MCF 10A (cell line): ENCODE results near the gene ZAP70. TPM values are rescaled to one million over a fixed set of nuclear protein-coding genes. Genes with fewer than 3 reads are reported as not detected.

Source experiments
- BruUV-seq: library from RNA; stranded (reverse); fragments of 400-500 nt; replicated peaks from 2 replicates; lab custom pipeline; 2021; lab: Mats Ljungman, UMichigan
- CTCF ChIA-PET: fragments of 300-600 bp; sonication (Branson Sonifier 250); formaldehyde crosslinking; extraction: SDS; loops from one replicate; lab custom pipeline; 2021; ENCODE audit warnings: antibody characterized with exemption, inconsistent platforms; lab: Yijun Ruan, JAX
- POLR2A ChIA-PET: fragments of 300-600, 350-650 bp; sonication (Branson Sonifier 250); formaldehyde crosslinking; extraction: SDS; loops from one replicate; lab custom pipeline; 2020; ENCODE audit warnings: antibody characterized with exemption, inconsistent platforms; lab: Yijun Ruan, JAX
- DNase-seq: peaks from one replicate; pipeline ENCODE4 v3.0.0-alpha.2; 2018; ENCODE audit not compliant: unreplicated experiment
- H3K27ac Mint-ChIP-seq: one replicate; pipeline ENCODE4 v1.8.0; 2022; ENCODE audit warnings: mild to moderate bottlenecking, low read depth, mixed read lengths; ENCODE audit not compliant: unreplicated experiment
- H3K27me3 Mint-ChIP-seq: one replicate; pipeline ENCODE4 v1.8.0; 2022; ENCODE audit warnings: mixed read lengths; ENCODE audit not compliant: insufficient read depth, unreplicated experiment
- H3K36me3 Mint-ChIP-seq: one replicate; pipeline ENCODE4 v1.8.0; 2022; ENCODE audit warnings: mild to moderate bottlenecking, moderate library complexity, mixed read lengths; ENCODE audit not compliant: insufficient read depth, unreplicated experiment
- H3K4me1 Mint-ChIP-seq: one replicate; pipeline ENCODE4 v1.8.0; 2022; ENCODE audit warnings: mixed read lengths; ENCODE audit not compliant: insufficient read depth, unreplicated experiment
- H3K4me3 Mint-ChIP-seq: one replicate; pipeline ENCODE4 v1.8.0; 2022; ENCODE audit warnings: mild to moderate bottlenecking, moderate library complexity, mixed read lengths; ENCODE audit not compliant: unreplicated experiment
- H3K9me3 Mint-ChIP-seq: one replicate; pipeline ENCODE4 v1.8.0; 2022; ENCODE audit warnings: mixed read lengths; ENCODE audit not compliant: unreplicated experiment
- intact Hi-C: fragments of 100-400 bp; cut with micrococcal nuclease; formaldehyde crosslinking; loops from 2 replicates; pipeline ENCODE4 v1.14.1; 2022
- total RNA-seq: library from RNA; stranded (reverse); gene quantifications from 2 replicates; pipeline ENCODE4 v1.2.3, GENCODE V29; 2022
- TF ChIP-seq, protein P1 (sequence below): fragments of 200-600 bp; IDR thresholded peaks from one replicate; pipeline ENCODE4 v1.8.0; 2022; ENCODE audit warnings: antibody characterized with exemption, mild to moderate bottlenecking; ENCODE audit not compliant: unreplicated experiment

The ZAP70 gene
- total RNA-seq, 1 experiment from 2014 or later, result not detected

DNA sequence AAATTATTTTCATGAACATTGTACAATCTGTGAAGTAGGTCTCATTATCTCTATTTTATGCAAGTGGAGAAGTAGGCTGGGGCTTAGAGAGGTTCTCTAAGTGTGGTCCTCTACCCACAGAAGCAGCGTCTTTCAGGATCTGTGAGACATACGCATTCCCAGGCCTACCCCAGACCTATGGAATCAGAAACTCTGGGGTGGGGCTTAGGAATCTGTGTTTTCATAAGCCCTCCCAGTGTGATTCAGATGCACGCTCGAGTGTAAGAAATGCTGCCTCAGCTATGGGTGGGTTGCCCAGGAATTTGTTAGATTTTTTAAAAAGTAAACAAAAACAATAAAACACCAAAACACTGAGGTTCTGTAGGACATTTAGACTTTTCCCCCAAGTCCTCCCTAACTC lies 14.8 kb upstream of the ZAP70 start:
- no peak overlapping the region for H3K27ac Mint-ChIP-seq
- H3K9me3 Mint-ChIP-seq, result no peaks in the 10 kb centered on the region
- no peak overlapping the region for H3K4me3 Mint-ChIP-seq
- intact Hi-C loops, result no loop called here
- TF ChIP-seq, protein P1, sequence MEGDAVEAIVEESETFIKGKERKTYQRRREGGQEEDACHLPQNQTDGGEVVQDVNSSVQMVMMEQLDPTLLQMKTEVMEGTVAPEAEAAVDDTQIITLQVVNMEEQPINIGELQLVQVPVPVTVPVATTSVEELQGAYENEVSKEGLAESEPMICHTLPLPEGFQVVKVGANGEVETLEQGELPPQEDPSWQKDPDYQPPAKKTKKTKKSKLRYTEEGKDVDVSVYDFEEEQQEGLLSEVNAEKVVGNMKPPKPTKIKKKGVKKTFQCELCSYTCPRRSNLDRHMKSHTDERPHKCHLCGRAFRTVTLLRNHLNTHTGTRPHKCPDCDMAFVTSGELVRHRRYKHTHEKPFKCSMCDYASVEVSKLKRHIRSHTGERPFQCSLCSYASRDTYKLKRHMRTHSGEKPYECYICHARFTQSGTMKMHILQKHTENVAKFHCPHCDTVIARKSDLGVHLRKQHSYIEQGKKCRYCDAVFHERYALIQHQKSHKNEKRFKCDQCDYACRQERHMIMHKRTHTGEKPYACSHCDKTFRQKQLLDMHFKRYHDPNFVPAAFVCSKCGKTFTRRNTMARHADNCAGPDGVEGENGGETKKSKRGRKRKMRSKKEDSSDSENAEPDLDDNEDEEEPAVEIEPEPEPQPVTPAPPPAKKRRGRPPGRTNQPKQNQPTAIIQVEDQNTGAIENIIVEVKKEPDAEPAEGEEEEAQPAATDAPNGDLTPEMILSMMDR, result no peak
- POLR2A ChIA-PET, result interaction anchor here (0.8 to 3.6 kb wide), 7 partner anchors 34 to 686 kb away, joined by 3 to 41 read pairs (median 6); partner anchors contain the start of genes ACTR1B, ANKRD36B and COX5B
- H3K27me3 Mint-ChIP-seq, result no peaks in the 10 kb centered on the region
- DNase-seq, result no peak
- no peaks in the 10 kb centered on the region for H3K36me3 Mint-ChIP-seq
- CTCF ChIA-PET, result interaction anchor here (0.6 to 6.3 kb wide), 25 partner anchors 10 to 1631 kb away, joined by 3 to 102 read pairs (median 4); partner anchors contain the start of genes ACTR1B and COX5B
- H3K4me1 Mint-ChIP-seq, result peaks cover 14% of the 10 kb centered on the region
- BruUV-seq, result no TSS peak

- H3K36me3 Mint-ChIP-seq, result no peaks in the 10 kb centered on the region
- intact Hi-C loops, result loop anchor here (1.0 to 2.0 kb wide), 3 partner anchors 48 to 685 kb away; no protein-coding TSS in a partner anchor
- H3K27ac Mint-ChIP-seq, result no peak overlapping the region
- BruUV-seq, result no TSS peak
- peak; percentile 75 for DNase-seq
- TF ChIP-seq, protein P1, result peak; percentile 68
- ChIA-PET POLR2A (interaction anchor here (0.8 to 2.9 kb wide), 3 partner anchors 36 to 109 kb away, joined by 6 to 10 read pairs (median 8); partner anchors contain the start of genes ACTR1B and COX5B), CTCF (interaction anchor here (0.5 to 6.3 kb wide), 64 partner anchors 8 to 1633 kb away, joined by 3 to 102 read pairs (median 4); partner anchors contain the start of genes ACTR1B, COX5B and ZAP70)
- no peaks in the 10 kb centered on the region for H3K9me3 Mint-ChIP-seq
- H3K4me1 Mint-ChIP-seq, result peaks cover 14% of the 10 kb centered on the region
- H3K27me3 Mint-ChIP-seq, result no peaks in the 10 kb centered on the region
- no peak overlapping the region for H3K4me3 Mint-ChIP-seq
Observed at GRCh38 chr2:97699765-97700444, 13.5 kb upstream of the ZAP70 start.

DNA sequence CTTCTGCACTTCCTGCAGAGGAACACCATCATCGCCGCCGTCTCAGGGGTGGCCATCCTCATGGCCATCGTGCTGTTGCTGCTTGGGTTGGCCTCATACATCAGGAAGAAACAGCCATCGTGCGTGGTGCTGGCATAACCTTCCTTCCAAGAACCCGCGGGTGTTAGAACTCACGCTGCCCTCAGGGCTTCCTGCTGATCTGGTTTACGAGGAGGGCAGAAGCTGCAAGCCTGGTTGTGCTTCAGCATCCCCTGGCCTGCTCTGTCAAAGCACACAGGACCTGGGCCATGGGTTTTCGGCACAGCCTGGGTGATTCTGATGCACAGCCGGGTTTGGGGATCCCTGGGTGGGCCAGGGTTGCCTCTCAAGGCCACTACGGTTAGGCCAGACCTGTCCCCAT lies 12.2 kb upstream of the ZAP70 start:
- BruUV-seq, result no TSS peak
- POLR2A ChIA-PET, result no interaction called here
- H3K27ac Mint-ChIP-seq, result no peak overlapping the region
- TF ChIP-seq, protein P1, result no peak
- intact Hi-C loops, result loop anchor here (2.0 kb wide), 1 partner anchor 568 kb away; no protein-coding TSS in a partner anchor
- H3K4me1 Mint-ChIP-seq, result peaks cover 14% of the 10 kb centered on the region
- CTCF ChIA-PET, result interaction anchor here (0.7 to 6.3 kb wide), 14 partner anchors 7 to 684 kb away, joined by 3 to 102 read pairs (median 4); partner anchors contain the start of gene ZAP70
- no peaks in the 10 kb centered on the region for H3K27me3 Mint-ChIP-seq
- H3K4me3 Mint-ChIP-seq, result no peak overlapping the region
- H3K36me3 Mint-ChIP-seq, result no peaks in the 10 kb centered on the region
- no peak for DNase-seq
- H3K9me3 Mint-ChIP-seq, result no peaks in the 10 kb centered on the region

DNA sequence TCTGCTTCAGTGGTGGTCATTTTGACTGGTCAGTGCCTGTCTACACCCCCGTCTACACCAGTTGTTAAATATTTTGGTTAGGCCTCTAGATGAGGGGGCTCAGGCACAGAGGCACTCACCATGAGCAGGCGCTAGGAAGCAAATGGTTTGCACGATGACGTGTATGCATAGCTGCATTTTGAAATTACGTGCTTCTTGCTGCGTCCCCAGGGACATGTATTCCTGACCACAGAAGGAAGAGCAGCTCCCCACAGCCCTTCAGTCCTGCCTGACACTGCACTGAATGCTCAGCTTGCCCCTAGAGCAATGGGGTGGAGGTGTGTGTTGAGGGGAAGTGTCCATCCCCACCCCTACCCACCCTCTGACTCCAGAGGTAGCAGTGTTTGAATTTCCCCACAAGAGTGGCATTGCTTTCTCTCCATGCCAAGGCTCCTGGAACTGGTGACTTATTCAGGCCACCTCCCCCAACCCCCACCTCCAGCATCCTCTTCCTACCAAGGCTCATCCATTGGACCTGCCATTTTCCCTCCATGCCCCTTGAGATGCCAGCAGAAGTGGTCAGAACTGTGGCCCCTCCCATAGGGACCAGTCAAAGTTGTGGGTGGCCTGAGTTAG lies 11.4 kb upstream of the ZAP70 start:
- Mint-ChIP-seq H3K27me3 (no peaks in the 10 kb centered on the region), H3K27ac (no peak overlapping the region), H3K9me3 (no peaks in the 10 kb centered on the region), H3K4me3 (no peak overlapping the region), H3K36me3 (no peaks in the 10 kb centered on the region), H3K4me1 (peaks cover 11% of the 10 kb centered on the region)
- intact Hi-C loops, result loop anchor here (2.0 kb wide), 1 partner anchor 567 kb away; no protein-coding TSS in a partner anchor
- POLR2A ChIA-PET, result no interaction called here
- CTCF ChIA-PET, result interaction anchor here (0.6 to 6.3 kb wide), 10 partner anchors 15 to 683 kb away, joined by 3 to 97 read pairs (median 3); partner anchors contain the start of gene ACTR1B
- BruUV-seq, result no TSS peak
- DNase-seq, result no peak
- TF ChIP-seq, protein P1, result no peak
